ENCODE data around the gene ZFY. TPM values are rescaled to one million over a fixed set of nuclear protein-coding genes. Genes with fewer than 3 reads are reported as not detected.

Gene ZFY
- total RNA-seq, 6 experiments from 2014 or later: 13.8 to 19.7 (median 16.7) TPM

- Mint-ChIP-seq H3K27ac (no peak overlapping the region), H3K9me3 (no peaks in the 10 kb centered on the region), H3K36me3 (ENCODE audit: low read depth) (no peaks in the 10 kb centered on the region), H3K4me1 (ENCODE audit: low read depth) (no peaks in the 10 kb centered on the region), H3K4me3 (no peak overlapping the region), H3K27me3 (ENCODE audit: insufficient read depth) (peaks cover 2% of the 10 kb centered on the region)
- no peak for DNase-seq
- TF ChIP-seq, protein P1, sequence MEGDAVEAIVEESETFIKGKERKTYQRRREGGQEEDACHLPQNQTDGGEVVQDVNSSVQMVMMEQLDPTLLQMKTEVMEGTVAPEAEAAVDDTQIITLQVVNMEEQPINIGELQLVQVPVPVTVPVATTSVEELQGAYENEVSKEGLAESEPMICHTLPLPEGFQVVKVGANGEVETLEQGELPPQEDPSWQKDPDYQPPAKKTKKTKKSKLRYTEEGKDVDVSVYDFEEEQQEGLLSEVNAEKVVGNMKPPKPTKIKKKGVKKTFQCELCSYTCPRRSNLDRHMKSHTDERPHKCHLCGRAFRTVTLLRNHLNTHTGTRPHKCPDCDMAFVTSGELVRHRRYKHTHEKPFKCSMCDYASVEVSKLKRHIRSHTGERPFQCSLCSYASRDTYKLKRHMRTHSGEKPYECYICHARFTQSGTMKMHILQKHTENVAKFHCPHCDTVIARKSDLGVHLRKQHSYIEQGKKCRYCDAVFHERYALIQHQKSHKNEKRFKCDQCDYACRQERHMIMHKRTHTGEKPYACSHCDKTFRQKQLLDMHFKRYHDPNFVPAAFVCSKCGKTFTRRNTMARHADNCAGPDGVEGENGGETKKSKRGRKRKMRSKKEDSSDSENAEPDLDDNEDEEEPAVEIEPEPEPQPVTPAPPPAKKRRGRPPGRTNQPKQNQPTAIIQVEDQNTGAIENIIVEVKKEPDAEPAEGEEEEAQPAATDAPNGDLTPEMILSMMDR (IDR thresholded peaks at IDR 0.05): no peak
These were observed 77.0 kb downstream of the ZFY start for GRCh38 chrY:3012226-3012625.

- Mint-ChIP-seq H3K4me3 (no peak overlapping the region), H3K36me3 (ENCODE audit: low read depth) (no peaks in the 10 kb centered on the region), H3K27me3 (ENCODE audit: insufficient read depth) (peaks cover 7% of the 10 kb centered on the region), H3K9me3 (no peaks in the 10 kb centered on the region), H3K27ac (no peak overlapping the region), H3K4me1 (ENCODE audit: low read depth) (no peaks in the 10 kb centered on the region)
- no peak for DNase-seq
- TF ChIP-seq, protein P1 (IDR thresholded peaks at IDR 0.05): no peak
These were observed 81.4 kb downstream of the ZFY start for GRCh38 chrY:3016594-3016993.

DNA sequence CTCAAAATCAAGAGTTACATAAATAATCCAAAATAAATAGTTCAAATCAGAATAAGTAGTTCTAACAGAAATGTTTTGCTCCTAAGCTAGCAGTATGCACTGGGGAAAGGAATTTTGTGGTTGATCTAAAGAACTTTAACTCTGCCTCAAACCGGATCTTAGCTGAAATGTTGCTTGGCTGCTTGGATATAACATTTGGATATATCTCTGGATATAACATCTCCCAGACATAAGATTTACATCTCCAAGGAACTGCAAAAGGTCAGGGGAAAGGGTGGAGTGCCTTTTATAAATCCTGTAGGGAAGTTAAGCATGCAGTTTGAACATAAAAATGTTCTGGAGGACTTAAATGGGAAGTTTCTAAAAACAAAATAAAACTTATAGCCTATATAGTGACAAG is 83.4 kb downstream of the ZFY start:
- H3K27ac Mint-ChIP-seq: no peak overlapping the region
- H3K9me3 Mint-ChIP-seq: no peaks in the 10 kb centered on the region
- DNase-seq: no peak
- H3K4me1 Mint-ChIP-seq (ENCODE audit: low read depth): no peaks in the 10 kb centered on the region
- H3K27me3 Mint-ChIP-seq (ENCODE audit: insufficient read depth): peaks cover 7% of the 10 kb centered on the region
- TF ChIP-seq, protein P1 (IDR thresholded peaks at IDR 0.05): no peak
- H3K4me3 Mint-ChIP-seq: no peak overlapping the region
- no peaks in the 10 kb centered on the region for H3K36me3 Mint-ChIP-seq (ENCODE audit: low read depth)

GRCh38 chrY:3019584-3019983 is 84.4 kb downstream of the ZFY start:
- Mint-ChIP-seq H3K4me3 (no peak overlapping the region), H3K27ac (no peak overlapping the region), H3K36me3 (ENCODE audit: low read depth) (no peaks in the 10 kb centered on the region), H3K4me1 (ENCODE audit: low read depth) (no peaks in the 10 kb centered on the region), H3K9me3 (no peaks in the 10 kb centered on the region), H3K27me3 (ENCODE audit: insufficient read depth) (peaks cover 7% of the 10 kb centered on the region)
- no peak for DNase-seq
- TF ChIP-seq, protein P1 (IDR thresholded peaks at IDR 0.05): no peak

- no peaks in the 10 kb centered on the region for H3K4me1 Mint-ChIP-seq (ENCODE audit: low read depth)
- DNase-seq: no peak
- H3K27ac Mint-ChIP-seq: no peak overlapping the region
- peaks cover 5% of the 10 kb centered on the region for H3K27me3 Mint-ChIP-seq (ENCODE audit: insufficient read depth)
- no peaks in the 10 kb centered on the region for H3K36me3 Mint-ChIP-seq (ENCODE audit: low read depth)
- no peak overlapping the region for H3K4me3 Mint-ChIP-seq
- TF ChIP-seq, protein P1 (IDR thresholded peaks at IDR 0.05): no peak
- H3K9me3 Mint-ChIP-seq: no peaks in the 10 kb centered on the region
These were observed 86.0 kb downstream of the ZFY start for GRCh38 chrY:3021176-3021575.

DNA sequence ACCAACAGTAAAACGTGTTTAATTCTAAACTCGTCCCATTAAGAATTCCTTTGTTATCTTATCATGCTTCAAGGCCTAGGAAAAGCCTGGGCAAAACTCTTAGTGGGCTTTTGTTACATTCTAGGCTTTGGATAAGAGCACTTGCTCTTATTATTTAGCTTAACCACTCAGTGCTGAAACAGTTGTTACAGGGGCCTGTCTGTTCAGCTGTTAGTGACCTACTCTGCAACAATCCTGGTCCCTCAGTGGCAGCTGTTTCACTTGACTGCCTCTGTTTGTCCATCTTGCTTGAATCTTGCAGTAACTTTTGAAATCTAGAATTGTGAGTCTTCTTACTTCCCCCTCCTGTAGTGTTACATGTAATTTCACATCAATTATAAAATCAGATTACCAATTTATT is 88.4 kb downstream of the ZFY start:
- no peak overlapping the region for H3K27ac Mint-ChIP-seq
- TF ChIP-seq, protein P1 (IDR thresholded peaks at IDR 0.05): no peak
- H3K4me3 Mint-ChIP-seq: no peak overlapping the region
- peaks cover 5% of the 10 kb centered on the region for H3K27me3 Mint-ChIP-seq (ENCODE audit: insufficient read depth)
- DNase-seq: no peak
- H3K4me1 Mint-ChIP-seq (ENCODE audit: low read depth): no peaks in the 10 kb centered on the region
- no peaks in the 10 kb centered on the region for H3K9me3 Mint-ChIP-seq
- H3K36me3 Mint-ChIP-seq (ENCODE audit: low read depth): no peaks in the 10 kb centered on the region

Measured in HFFc6 (cell line).